GM10248 (cell line): ENCODE measurements around the gene PNMA5.
"Not testable (repeated sequence)": the region's sequence is repeated elsewhere in the genome, so short reads cannot be mapped to it uniquely, and the experiment has no call there.

Experiments
- CTCF ChIA-PET: fragments of 300-600 bp; sonication (Branson Sonifier 250); formaldehyde crosslinking; extraction: SDS; loops from one replicate; lab custom pipeline; 2021; ENCODE audit warnings: antibody characterized with exemption; lab: Yijun Ruan, JAX
- POLR2A ChIA-PET: fragments of 350-650 bp; sonication (Branson Sonifier 250); formaldehyde crosslinking; extraction: SDS; loops from one replicate; lab custom pipeline; 2020; ENCODE audit warnings: antibody characterized with exemption; lab: Yijun Ruan, JAX
- DNase-seq: peaks from one replicate; pipeline ENCODE4 v3.0.0; 2012; ENCODE audit errors: extremely low spot score
- TF ChIP-seq, protein P1 (sequence below): IDR thresholded peaks from 2 replicates; pipeline ENCODE4 v1.5.1; 2012; ENCODE audit warnings: mild to moderate bottlenecking, low read depth; ENCODE audit errors: extremely low read depth, missing control alignments, control extremely low read depth

PNMA5 gene

DNA sequence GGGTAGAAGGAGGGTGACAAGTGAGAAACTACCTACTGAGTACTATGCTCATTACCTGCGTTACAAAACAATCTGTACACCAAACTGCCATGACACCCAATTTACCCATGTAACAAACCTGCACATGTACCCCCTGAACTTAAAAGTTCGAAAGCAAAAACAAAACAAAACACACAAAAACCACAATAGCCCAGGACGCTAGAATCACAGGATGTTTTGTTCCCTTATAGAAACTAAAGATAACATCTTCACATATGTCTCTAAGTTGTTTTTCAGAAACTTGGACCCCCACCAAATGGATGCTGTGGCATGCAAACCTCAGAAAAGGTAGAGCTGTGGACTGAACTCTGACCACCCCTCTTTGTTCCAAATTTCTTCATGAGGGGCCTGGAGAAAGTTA is 25.2 kb upstream of the PNMA5 start:
- ChIA-PET CTCF (no interaction called here), POLR2A (no interaction called here)
- TF ChIP-seq, protein P1, sequence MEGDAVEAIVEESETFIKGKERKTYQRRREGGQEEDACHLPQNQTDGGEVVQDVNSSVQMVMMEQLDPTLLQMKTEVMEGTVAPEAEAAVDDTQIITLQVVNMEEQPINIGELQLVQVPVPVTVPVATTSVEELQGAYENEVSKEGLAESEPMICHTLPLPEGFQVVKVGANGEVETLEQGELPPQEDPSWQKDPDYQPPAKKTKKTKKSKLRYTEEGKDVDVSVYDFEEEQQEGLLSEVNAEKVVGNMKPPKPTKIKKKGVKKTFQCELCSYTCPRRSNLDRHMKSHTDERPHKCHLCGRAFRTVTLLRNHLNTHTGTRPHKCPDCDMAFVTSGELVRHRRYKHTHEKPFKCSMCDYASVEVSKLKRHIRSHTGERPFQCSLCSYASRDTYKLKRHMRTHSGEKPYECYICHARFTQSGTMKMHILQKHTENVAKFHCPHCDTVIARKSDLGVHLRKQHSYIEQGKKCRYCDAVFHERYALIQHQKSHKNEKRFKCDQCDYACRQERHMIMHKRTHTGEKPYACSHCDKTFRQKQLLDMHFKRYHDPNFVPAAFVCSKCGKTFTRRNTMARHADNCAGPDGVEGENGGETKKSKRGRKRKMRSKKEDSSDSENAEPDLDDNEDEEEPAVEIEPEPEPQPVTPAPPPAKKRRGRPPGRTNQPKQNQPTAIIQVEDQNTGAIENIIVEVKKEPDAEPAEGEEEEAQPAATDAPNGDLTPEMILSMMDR = no peak

DNA sequence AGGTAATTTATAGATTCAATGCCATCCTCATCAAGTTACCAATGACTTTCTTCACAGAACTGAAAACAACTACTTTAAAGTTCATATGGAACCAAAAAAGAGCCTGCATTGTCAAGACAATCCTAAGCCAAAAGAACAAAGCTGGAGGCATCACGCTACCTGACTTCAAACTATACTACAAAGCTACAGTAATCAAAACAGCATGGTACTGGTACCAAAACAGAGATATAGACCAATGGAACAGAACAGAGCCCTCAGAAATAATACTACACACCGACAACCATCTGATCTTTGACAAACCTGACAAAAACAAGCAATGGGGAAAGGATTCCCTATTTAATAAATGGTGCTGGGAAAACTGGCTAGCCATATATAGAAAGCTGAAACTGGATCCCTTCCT is 23.3 kb upstream of the PNMA5 start:
- CTCF ChIA-PET, POLR2A ChIA-PET, DNase-seq: not testable (repeated sequence)

More for the DNA sequence above, 25.2 kb upstream of the PNMA5 start:
- DNase-seq = no peak

DNA sequence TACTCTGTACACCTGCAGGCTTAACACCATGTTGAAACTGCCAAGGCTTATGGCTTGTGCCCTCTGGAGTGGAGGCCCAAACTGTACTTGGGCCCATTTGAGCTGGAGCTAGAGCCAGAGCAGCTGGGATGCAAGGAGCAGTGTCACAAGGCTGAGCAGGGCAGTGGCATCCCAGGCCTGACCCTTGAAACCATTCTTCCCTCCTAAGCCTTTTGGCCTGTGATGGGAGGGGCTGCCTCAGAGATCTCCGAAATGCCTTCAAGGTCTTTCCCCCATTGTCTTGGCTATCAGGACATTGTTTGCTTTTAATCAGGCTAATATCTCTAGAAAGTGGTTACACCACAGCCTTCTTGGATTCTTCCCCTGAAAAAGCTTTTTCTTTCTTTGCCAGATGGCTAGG is 10.9 kb upstream of the PNMA5 start:
- TF ChIP-seq, protein P1 = no peak
- CTCF ChIA-PET = no interaction called here
- DNase-seq = no peak
- POLR2A ChIA-PET = no interaction called here

DNA sequence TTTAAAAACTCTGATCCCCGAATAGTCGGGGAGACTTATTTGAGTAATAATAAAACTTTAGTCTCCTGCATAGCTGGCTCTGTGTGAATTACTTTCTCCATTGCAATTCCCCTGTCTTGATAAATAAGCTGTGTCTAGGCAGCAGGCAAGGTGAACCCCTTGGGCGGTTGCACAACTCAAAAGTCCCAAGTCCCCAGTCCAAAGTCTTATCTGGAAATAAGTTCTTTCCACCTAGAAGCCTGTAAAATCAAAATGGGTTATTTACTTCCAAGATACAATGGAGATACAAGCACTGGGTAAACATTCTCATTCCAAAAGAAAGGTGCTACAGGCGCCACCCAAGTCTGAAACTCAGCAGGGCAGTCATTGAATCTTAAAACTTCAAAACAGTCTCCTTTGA is 10.1 kb upstream of the PNMA5 start:
- POLR2A ChIA-PET = no interaction called here
- TF ChIP-seq, protein P1 = no peak
- CTCF ChIA-PET = no interaction called here
- no peak for DNase-seq

DNA sequence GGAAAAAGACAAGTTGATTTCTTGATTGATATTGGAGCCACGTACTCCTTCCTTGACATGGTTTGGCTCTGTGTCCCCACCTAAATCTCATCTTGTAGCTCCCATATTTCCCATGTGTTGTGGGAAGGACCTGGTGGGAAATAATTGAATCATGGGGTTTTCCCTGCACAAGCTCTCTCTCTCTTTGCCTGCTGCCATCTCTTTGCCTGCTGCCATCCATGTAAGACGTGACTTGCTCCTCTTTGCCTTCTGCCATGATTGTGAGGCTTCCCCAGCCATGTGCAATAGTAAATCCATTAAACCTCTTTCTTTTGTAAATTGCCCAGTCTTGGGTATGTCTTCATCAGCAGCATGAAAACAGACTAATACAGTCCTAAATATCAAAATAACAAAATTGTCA is 8.3 kb upstream of the PNMA5 start:
- CTCF ChIA-PET, POLR2A ChIA-PET, DNase-seq: not testable (repeated sequence)

DNA sequence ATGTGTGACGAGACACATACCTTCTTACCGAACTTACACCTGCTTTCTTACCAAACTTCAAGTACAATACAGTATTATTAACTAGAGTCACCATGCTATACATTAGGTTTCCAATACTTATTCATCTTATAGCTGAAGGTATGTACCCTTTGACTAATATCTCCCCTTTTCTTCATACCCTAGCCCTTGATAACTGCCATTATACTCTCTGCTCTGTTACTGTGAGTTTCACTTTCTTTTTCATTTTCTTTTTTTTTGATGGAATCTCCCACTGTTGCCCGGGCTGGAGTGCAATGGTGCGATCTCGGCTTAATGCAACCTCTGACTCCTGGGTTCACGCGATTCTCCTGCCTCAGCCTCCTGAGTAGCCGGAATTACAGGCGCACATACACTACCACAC is 3.4 kb upstream of the PNMA5 start:
- ChIA-PET POLR2A (no interaction called here), CTCF (interaction anchor here (0.9 kb wide), 1 partner anchor 23 kb away, joined by 3 read pairs; no protein-coding TSS in a partner anchor)
- no peak for DNase-seq
- TF ChIP-seq, protein P1 = no peak

DNA sequence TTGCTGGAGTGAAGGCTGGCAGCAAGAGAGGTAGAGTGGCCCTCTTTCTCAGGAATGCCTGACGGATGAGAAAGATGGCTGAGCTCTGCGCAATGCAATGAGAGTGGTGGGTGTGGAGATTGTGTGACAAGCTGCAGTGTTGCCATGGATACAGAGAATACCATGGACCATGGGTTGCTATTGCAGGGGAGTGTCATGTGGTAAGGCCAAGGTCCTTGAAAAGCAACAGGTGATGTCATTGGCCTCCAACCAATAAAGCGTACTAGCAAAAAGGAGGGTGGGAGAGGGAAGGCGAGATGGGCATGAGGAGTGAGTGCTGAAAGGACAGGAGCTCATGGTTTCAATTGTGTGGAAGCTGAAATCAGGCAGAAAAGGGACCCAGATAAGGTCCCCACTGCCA is 1.8 kb downstream of the PNMA5 start:
- ChIA-PET CTCF (no interaction called here), POLR2A (no interaction called here)
- DNase-seq = no peak
- TF ChIP-seq, protein P1 = no peak

DNA sequence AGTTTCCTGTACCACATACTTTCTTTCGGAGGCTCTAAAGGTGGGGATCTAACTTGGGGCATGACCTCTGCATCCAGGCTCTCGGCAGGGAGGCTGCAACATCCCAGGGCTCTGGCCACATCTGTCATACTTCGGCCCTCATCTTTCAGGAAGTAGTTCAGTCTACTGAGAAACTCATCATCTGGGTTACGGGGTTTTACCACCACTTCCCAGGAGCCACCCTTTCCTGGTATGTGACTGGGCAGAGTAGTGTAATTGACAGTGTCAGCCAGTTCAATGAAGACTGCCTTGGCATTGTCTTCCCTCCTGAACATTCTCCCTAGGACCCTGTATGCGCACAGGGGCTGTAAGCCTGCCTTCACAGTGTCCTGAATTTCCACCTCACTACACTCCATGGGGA is 2.8 kb downstream of the PNMA5 start:
- POLR2A ChIA-PET = no interaction called here
- DNase-seq = no peak
- TF ChIP-seq, protein P1 = no peak
- CTCF ChIA-PET = no interaction called here
